SK-N-SH treated with all-trans-retinoic acid at 6 μM for 48 hours (cell line): Measurements from ENCODE around the gene ERC1.

Experiments used
- ATAC-seq: fragments of 200-7000 bp; cut with Tn5 transposase; 3 replicates; pipeline ENCODE4 v1.9.1; 2020; ENCODE audit warnings: mild to moderate bottlenecking, moderate library complexity
- ARNTL ChIP-seq: fragments of 450-650 bp; formaldehyde crosslinking; IDR thresholded peaks from 2 replicates; pipeline ENCODE4 v1.5.0; 2020; ENCODE audit warnings: low read depth, mild to moderate bottlenecking, moderate library complexity, borderline replicate concordance
- BACH2 ChIP-seq: fragments of 250-450 bp; sonication (Bioruptor Pico); IDR thresholded peaks from 2 replicates; pipeline ENCODE4 v1.9.0; 2021; ENCODE audit warnings: mild to moderate bottlenecking, borderline replicate concordance
- CREB5 ChIP-seq: fragments of 250-450 bp; sonication (Bioruptor Pico); IDR thresholded peaks from 2 replicates; pipeline ENCODE4 v1.5.1; 2020; ENCODE audit warnings: low read depth, mild to moderate bottlenecking, moderate library complexity
- CSDC2 ChIP-seq: fragments of 250-450 bp; sonication (Bioruptor Pico); IDR thresholded peaks from 2 replicates; pipeline ENCODE4 v1.5.0; 2020; ENCODE audit warnings: mild to moderate bottlenecking, moderate library complexity
- CSRNP3 ChIP-seq: fragments of 250-450 bp; sonication (Bioruptor Pico); IDR thresholded peaks from 2 replicates; pipeline ENCODE4 v1.5.1; 2021; ENCODE audit warnings: mild to moderate bottlenecking, moderate library complexity
- ESRRG ChIP-seq: fragments of 250-450 bp; sonication (Bioruptor Pico); IDR thresholded peaks from 2 replicates; pipeline ENCODE4 v1.6.1; 2021; ENCODE audit warnings: mild to moderate bottlenecking
- GLIS3 ChIP-seq: fragments of 250-450 bp; sonication (Bioruptor Pico); IDR thresholded peaks from 2 replicates; pipeline ENCODE4 v1.5.0; 2020; ENCODE audit warnings: mild to moderate bottlenecking, moderate library complexity
- ISL1 ChIP-seq: fragments of 250-450 bp; sonication (Bioruptor Pico); IDR thresholded peaks from 2 replicates; pipeline ENCODE4 v2.1.2; 2022; ENCODE audit warnings: mild to moderate bottlenecking, moderate library complexity
- OSR1 ChIP-seq: fragments of 250-450 bp; sonication (Bioruptor Pico); IDR thresholded peaks from 2 replicates; pipeline ENCODE4 v1.8.0; 2022; ENCODE audit warnings: moderate library complexity, mild to moderate bottlenecking, inconsistent platforms
- PATZ1 ChIP-seq: fragments of 250-450 bp; sonication (Bioruptor Pico); IDR thresholded peaks from 2 replicates; pipeline ENCODE4 v1.8.0; 2020; ENCODE audit warnings: mild to moderate bottlenecking, moderate library complexity, borderline replicate concordance
- POU6F1 ChIP-seq: fragments of 250-450 bp; sonication (Bioruptor Pico); IDR thresholded peaks from 2 replicates; pipeline ENCODE4 v1.8.0; 2021; ENCODE audit warnings: low read depth, mild to moderate bottlenecking, moderate library complexity, borderline replicate concordance
- PPARA ChIP-seq: fragments of 250-450 bp; sonication (Bioruptor Pico); IDR thresholded peaks from 2 replicates; pipeline ENCODE4 v1.5.0; 2020; ENCODE audit warnings: mild to moderate bottlenecking, borderline replicate concordance
- RARB ChIP-seq: fragments of 250-450 bp; sonication (Bioruptor Pico); IDR thresholded peaks from 2 replicates; pipeline ENCODE4 v1.8.0; 2021; ENCODE audit warnings: mild to moderate bottlenecking, moderate library complexity
- TCF4 ChIP-seq: fragments of 250-450 bp; sonication (Bioruptor Pico); IDR thresholded peaks from 2 replicates; pipeline ENCODE4 v1.8.0; 2021; ENCODE audit warnings: mild to moderate bottlenecking, moderate library complexity, borderline replicate concordance
- TOX ChIP-seq: fragments of 250-450 bp; sonication (Bioruptor Pico); IDR thresholded peaks from 2 replicates; pipeline ENCODE4 v1.8.0; 2021; ENCODE audit warnings: mild to moderate bottlenecking, moderate library complexity, borderline replicate concordance
- TSHZ2 ChIP-seq: fragments of 250-450 bp; sonication (Bioruptor Pico); IDR thresholded peaks from 2 replicates; pipeline ENCODE4 v1.5.0; 2020; ENCODE audit warnings: mild to moderate bottlenecking, moderate library complexity
- ZC3H10 ChIP-seq: fragments of 250-450 bp; sonication (Bioruptor Pico); IDR thresholded peaks from 2 replicates; pipeline ENCODE4 v1.5.1; 2021; ENCODE audit warnings: mild to moderate bottlenecking, moderate library complexity
- ZFP3 ChIP-seq: fragments of 250-450 bp; sonication (Bioruptor Pico); IDR thresholded peaks from 2 replicates; pipeline ENCODE4 v1.5.0; 2020; ENCODE audit warnings: mild to moderate bottlenecking, moderate library complexity
- ZFP30 ChIP-seq: fragments of 450-650 bp; formaldehyde crosslinking; IDR thresholded peaks from 2 replicates; pipeline ENCODE4 v1.5.0; 2022; ENCODE audit warnings: mild to moderate bottlenecking, moderate library complexity
- ZNF565 ChIP-seq: fragments of 450-650 bp; formaldehyde crosslinking; conservative IDR thresholded peaks from 2 replicates; pipeline ENCODE4 v1.5.0; 2020; ENCODE audit warnings: low read depth, mild to moderate bottlenecking, moderate library complexity
- ZNF70 ChIP-seq: fragments of 450-650 bp; formaldehyde crosslinking; IDR thresholded peaks from 2 replicates; pipeline ENCODE4 v1.5.0; 2020; ENCODE audit warnings: mild to moderate bottlenecking, moderate library complexity
- ZNF8 ChIP-seq: fragments of 450-650 bp; formaldehyde crosslinking; IDR thresholded peaks from 2 replicates; pipeline ENCODE4 v1.5.0; 2020; ENCODE audit warnings: mild to moderate bottlenecking, moderate library complexity

The ERC1 gene

GRCh38 chr12:1369938-1370500, 379.0 kb downstream of the ERC1 start (continued):
- no peak for TF ChIP-seq BACH2 (CRISPR knock-in tag)
- no peak for TF ChIP-seq TSHZ2 (CRISPR knock-in tag)
- TF ChIP-seq CSDC2 = no peak

GRCh38 chr12:1373901-1374735, 383.1 kb downstream of the ERC1 start:
- ATAC-seq = peak; percentile 61
- no peak for TF ChIP-seq TCF4
- no peak for TF ChIP-seq ZNF70
- no peak for TF ChIP-seq PATZ1
- TF ChIP-seq ZFP3 (CRISPR knock-in tag) = no peak
- TF ChIP-seq CSDC2 = no peak
- TF ChIP-seq ISL1 (CRISPR knock-in tag) = no peak
- TF ChIP-seq OSR1 (CRISPR knock-in tag) = no peak
- TF ChIP-seq CSRNP3 (CRISPR knock-in tag) = no peak
- no peak for TF ChIP-seq CREB5 (CRISPR knock-in tag)

GRCh38 chr12:1375323-1375722, 384.3 kb downstream of the ERC1 start:
- TF ChIP-seq OSR1 (CRISPR knock-in tag) (no peak), PATZ1 (no peak), ZFP30 (CRISPR knock-in tag) (no peak)
- no peak for ATAC-seq

GRCh38 chr12:1377117-1377516, 386.1 kb downstream of the ERC1 start:
- TF ChIP-seq ARNTL (CRISPR knock-in tag) (no peak), BACH2 (CRISPR knock-in tag) (no peak), ESRRG (no peak), OSR1 (CRISPR knock-in tag) (no peak), TOX (no peak), ISL1 (CRISPR knock-in tag) (no peak), ZNF565 (CRISPR knock-in tag) (no peak)
- ATAC-seq = no peak

- no peak for ATAC-seq
- no peak for TF ChIP-seq ZC3H10 (CRISPR knock-in tag)
- no peak for TF ChIP-seq RARB (CRISPR knock-in tag)
- TF ChIP-seq ZFP3 (CRISPR knock-in tag) = no peak
- TF ChIP-seq ZFP30 (CRISPR knock-in tag) = no peak
- TF ChIP-seq PPARA (CRISPR knock-in tag) = no peak
- no peak for TF ChIP-seq ESRRG
- TF ChIP-seq POU6F1 (CRISPR knock-in tag) = no peak
- TF ChIP-seq GLIS3 (CRISPR knock-in tag) = no peak
- no peak for TF ChIP-seq ZNF565 (CRISPR knock-in tag)
- TF ChIP-seq ZNF8 (CRISPR knock-in tag) = no peak
- TF ChIP-seq CSRNP3 (CRISPR knock-in tag) = no peak
Measured at GRCh38 chr12:1377681-1378080, 386.7 kb downstream of the ERC1 start.
